HG03575 (cell line): Measurements from ENCODE around the gene NUP210.

Experiments
- ATAC-seq: cut with Tn5 transposase; IDR thresholded peaks from one replicate; pipeline ENCODE4 v1.9.1; 2021; ENCODE audit not compliant: unreplicated experiment, insufficient number of reproducible peaks, low FRiP score; ENCODE audit errors: extremely low read depth

The NUP210 gene

DNA sequence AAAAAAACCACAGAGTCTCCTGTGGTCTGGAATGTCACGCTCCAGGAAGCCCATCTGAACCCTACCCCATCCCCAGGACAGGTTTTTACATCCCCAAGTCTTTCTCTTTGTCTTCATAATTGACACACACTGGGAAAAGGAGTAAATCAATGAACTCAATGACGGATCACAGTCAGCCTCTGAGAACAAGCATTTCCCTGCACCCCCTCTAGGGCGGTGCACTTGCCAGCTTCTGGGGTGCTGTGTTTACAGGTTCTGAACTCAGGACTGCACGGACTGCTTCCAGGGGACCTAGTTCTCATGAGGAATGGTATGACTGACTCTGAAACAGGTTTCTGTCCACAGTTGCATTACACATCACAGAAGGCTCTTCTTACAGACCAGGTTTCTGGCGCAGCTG lies 81.1 kb downstream of the NUP210 start:
- ATAC-seq: no peak

DNA sequence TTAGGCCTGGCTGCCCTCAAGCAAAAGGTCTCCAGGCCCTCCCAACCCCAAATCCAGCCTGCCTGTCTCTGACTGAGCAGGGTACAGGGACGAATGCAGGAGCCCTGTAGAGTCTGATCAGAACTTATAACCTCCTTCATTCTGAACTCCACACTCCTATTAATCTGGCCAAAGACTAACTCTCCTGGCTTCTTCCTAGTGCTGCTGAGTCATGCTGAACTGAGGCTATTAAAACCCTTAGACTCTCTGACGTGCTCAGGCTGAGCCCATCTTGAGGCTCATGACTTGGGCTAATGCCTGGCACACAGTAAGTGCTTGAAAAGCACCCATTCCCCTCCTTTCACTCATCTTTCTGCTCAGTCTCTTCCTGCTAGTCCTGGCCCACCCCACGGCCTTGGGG lies 81.9 kb downstream of the NUP210 start:
- ATAC-seq: no peak

DNA sequence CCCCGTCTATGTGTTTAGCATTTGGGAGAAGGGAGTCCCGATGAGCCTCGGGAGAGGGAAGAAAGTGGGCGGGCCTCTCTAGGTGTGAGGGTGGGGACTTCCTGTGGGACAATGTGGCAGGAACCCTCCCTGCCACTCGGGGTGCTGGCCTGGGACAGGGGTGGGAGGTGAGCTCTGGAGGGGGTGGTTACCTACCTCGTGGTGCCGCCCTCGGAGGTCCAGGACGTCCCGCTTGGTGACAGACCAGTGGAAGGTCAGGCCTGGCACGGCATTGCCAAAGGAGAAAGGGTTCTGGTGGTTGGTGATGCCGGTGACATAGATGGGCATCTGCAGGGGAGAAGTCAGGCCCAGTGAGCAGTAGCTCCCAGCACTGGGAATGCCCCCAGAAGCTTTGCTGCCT lies 83.5 kb downstream of the NUP210 start:
- no peak for ATAC-seq

DNA sequence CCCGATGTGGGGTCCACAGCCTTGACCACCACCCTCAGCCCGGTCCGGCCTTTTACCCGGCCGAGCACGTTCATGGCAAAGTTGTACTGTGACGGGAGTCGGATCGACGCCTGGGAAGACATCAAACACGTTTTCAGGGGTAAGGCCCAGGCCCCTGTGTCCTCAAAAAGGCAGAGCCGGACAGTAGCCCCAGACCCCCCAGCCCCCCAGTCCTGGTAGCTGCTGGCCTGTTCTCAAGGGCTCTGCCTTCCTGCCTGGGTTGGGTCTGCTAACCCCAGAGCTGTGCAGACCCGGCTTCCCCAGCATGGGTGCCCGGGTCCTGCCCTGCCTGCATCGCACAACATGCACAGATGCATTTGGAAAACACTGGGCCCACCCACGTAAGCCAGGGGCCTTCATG lies 84.6 kb downstream of the NUP210 start:
- no peak for ATAC-seq

DNA sequence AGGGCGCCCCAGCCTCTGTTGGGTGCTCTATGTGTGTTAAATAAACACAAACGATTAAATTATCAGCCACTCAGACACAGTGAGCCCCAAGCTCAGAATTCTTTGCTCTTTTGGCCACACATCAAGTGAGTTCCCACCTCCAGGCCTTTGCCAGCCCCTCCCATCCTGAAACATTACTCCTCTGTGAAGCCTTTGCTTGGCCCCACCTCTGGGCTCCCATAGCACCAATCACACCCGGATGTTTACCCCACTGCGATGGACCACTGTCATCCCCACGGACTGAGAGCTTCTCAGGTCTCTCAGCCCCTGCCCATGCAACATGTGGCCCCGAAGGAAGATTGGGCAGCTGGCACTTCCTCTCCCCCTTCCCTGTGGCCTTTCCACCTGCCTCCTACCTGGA lies 85.1 kb downstream of the NUP210 start:
- no peak for ATAC-seq

DNA sequence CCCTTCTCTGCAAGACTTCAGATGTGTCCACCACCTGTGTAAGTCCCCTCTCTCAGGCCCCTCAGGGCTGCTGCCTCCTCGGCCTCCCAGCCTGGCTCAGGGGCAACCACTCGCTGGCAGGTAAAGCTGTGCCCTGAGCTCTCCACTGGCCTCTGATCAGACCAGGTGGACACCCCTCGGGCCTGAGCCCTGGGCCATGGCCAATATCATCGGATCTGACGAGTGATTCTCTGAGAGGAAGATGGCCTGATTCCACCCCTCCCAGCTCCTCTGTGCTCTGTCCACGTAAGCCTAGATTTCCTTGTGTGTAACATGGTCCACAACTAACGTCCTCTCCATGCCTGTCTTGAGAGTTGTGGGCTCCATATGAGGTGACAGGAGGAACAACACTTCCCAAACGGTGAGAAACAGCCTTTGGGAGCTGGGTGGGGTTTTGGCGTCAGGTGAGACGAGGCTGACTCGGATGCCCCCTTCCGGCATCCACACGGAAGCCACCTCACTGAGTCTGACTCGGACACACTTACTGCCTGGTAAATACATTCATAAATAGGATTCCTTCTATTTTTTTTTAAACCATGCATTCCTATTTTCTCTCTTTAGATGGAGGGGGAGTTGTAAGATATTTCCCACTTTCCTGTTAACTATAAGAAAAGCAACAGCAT lies 86.8 kb downstream of the NUP210 start:
- ATAC-seq: no peak

DNA sequence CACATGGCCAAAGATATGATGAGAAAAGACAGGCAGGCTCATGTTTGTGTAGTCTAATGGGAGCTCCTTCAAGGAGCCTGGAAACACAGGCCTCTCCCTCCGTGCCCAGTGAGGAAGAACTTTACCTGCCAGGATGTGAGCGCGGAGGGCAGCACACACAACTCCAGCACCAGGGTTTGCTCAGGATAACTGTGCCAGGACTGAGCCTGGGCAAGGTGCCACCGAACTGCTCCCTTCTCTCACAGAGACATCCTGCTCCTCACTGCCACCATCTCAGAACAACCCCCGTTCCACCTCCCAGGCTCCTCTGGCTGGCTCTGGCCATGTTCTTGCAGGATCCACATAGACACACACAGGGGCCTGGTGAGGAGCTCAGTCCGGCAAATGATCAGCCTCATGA lies 87.4 kb downstream of the NUP210 start:
- ATAC-seq: no peak

DNA sequence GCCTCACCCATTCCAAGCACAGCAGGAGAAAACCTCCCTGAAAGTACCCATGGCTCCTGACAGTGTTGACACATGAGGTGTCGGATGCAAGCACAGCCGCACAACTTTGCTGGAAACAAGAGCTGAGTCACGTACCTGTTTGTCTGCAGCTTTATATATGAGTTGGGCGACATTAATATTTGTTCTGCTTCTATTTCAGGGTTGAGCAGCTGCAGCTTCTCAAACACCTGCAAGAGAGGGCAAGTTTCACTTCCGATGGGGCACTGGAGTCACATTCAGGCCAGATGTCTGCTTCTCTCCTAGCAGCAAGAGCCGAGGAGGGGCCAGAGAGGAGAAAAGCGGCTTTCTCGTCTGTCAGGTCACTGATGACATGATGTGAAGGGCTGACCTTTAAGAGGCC lies 88.0 kb downstream of the NUP210 start:
- peak; percentile 91 for ATAC-seq

DNA sequence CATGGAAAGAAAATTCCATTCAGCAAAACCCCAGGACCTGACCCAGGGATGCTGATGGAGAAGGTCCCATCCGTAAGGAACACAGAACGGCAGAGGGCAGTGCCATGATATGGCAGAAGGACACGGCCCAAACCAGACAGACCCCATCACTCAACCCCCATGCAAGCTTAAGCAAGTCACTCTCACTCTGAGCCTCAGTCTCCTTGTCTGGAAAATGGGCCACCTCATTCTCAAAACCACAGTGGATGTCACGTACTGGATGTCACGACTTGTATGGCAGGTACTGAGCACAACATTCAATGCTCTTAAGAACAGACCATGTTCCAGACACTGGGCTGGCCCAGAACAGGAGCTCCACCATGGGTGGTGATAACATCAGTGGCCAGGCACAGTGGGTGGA lies 90.4 kb downstream of the NUP210 start:
- ATAC-seq: no peak

DNA sequence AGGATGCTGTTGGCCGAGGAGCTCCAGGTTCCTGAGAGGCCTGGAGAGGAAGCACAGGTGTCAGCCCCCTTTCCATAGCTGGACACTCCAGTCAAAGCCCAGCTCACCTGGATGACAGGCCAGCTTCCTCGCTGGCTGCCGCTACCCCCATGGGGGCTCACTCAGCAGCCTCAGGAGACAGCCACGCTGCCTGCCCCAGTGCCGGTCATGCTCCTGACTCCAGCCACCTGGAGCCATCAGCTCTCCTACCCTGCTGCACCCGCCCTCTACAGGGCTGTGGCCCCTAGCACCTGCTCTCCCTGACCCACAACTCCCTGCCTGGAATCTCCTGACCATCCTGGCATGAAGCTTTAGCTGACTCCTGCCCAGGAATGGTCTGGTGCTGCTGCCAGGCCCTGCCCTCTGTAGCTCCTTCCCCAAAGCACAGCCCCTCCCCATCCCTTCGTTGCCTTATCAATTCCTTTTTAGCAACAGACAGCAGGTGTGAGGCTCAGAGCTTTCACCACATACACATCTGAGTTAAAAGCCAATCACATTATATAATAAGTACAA lies 94.2 kb downstream of the NUP210 start:
- ATAC-seq: no peak

DNA sequence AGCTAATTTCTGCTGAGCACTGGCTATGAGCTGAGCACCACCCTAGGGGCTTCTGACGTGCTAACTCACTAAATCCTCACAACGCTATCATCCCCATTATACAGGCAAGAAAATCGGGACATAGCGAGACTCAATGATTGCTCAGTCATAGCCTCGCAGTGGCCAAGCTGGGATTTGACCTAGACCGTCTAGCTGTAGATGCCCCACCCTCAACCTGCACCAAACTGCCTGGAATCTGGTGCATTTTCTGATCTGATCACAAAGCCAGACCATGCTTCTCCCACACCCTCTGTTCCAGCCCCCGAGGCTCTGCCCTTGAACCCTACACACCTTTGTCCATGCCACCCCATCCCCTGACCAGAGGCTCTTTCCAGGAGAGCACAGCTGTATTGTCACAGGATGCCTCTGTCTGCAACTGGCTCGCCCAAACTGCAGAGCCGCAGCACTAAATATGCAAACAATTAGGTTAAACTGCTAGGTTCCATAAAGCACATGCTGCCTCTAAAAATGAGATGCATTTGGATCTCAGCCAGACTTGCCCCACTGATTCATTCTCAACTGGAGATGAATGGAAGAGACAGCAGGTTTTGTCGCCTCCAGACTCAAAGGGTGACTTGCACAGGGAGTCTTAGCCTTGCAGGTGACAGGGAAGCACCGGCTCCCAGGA lies 95.2 kb downstream of the NUP210 start:
- ATAC-seq: no peak

DNA sequence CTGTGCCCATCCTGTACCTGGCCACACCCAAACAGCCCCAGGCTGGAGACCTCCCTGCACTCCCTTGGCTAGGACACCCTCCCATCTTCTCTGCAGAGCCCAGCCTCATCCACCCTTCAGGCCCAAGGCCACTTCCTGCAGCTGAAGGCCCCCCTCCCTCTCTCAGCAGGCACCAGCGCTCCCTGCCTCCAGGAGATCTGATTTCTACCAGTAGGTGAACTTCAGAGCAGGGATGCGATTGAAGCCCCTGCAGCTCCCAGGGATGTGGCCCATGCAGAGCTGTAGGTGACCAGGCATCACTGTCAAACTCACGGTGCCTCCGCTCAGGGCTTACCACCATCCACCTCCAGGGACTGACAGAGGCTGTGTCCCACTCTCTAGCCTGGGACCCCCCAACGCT lies 96.3 kb downstream of the NUP210 start:
- ATAC-seq: no peak

DNA sequence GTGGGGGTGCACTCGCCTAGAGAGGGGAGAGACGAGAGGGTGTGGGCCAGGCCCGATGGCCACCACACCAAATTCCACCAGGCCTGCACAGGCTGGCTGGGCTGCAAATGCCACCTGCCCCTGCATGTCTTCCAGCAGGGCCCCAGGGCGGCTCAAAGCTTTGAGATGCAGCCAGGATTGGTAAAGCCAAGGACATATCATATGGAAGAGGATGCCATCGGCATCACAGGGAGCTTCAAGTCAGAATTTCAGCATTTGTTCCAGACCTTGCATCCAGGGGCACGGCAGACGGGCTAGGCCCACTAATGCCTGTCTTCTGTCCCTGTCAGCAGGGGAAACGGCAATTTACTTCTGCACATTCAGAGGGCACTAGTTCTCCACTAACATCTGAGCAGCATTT lies 97.8 kb downstream of the NUP210 start:
- no peak for ATAC-seq

DNA sequence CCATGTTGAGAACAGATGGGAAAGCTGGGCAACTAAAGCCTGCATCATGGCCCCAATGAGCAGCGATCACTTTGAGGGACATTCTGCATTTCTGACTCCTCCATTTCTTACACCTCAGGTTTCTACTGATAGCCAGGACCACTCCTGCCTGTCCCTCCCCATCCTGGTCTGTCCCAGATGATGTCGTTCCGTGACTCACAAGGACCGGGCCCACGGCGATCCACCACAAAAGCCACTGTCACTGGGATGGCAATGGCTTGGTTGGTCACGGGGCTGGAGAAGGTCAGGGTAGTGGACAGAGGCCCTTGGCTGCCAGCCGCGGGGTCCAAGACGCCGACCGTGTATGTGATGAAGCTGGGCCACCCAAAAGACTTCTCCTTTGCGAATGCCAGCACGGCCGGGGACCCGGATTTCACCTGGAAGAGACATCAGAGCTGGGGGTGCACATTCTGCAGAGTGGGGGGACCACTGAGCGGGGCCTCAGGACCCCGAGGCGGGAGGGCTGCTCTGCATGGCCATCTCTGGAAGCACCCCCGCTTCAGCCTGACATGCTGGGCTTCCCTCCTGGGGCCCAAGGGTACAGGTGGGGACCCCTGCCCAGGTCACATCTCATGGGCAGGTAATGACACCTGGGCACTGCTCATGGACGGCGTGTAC lies 100.4 kb downstream of the NUP210 start:
- no peak for ATAC-seq

DNA sequence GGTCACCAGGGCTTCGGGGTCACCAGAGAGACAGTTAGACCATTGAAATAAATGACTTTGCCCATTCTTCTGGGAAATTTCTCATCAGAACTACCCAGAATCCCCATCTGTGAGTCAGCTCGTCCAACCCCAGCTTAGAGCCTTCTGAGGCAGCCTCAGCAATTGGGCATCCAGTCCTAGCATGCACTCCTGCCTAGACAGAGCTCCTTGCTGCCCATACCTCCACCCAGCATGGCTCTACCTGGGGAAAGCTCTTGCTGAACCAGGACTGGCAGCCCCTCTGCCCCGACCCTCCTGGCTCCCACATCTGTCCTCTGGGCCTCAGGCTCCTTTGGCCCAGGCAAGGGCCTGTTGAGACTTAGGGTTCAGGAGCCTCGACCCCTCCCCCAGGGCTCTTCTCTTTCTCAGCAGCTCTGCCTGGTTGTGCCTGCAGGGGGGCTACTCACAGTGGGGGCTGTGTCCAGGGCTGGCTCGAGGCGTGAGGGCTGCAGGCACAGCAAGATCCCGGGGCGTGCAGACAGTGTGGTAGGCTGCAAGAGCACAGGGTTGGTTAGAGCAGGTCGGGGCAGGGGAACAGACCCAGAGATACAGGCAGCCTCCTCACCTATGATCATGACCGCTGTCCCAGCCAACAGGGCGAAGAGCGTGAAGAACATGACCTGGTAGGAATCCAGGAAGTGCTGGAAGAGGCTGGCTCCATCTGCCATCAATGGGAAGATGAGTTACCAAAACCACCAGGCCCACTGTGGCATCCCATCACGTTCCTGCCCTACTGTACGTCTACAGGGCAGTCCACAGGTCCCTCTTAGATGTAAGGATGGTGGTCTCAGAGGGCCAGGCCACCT lies 101.3 kb downstream of the NUP210 start:
- no peak for ATAC-seq

DNA sequence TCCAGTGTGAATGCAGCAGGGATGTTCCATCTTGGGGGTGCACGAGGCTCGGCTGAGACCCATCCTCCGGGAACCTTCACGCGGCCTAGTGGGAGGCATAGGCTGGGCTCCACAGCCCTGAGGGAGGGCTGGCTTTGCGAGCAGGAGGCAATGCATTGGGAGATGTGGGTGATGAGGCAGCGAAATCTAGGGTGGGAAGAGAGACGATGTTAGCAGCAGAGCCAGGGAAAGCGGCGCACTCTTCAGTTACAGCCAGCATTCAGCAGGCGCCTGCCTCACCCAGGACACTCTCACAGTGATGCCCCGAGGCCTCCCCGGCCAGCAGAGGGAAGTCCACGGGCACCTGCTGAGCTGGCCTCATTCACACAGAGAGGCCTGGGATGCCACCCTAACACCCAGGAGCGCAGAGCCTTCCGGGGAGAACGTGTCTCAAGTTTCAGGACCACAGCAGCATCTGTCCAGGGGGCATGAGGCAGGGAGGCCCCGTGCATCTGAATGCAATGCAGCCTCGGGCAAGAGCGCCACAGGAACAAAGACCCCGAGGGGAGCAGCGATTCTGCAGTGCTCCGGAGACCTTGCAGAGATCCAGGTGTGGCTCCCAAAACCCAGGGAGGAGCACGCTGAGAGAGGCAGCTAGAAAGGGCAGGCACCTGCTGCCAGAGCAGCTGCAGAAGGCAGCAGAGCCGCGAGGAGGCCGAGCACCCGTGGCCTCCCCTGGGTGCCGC lies 102.4 kb downstream of the NUP210 start:
- no peak for ATAC-seq

DNA sequence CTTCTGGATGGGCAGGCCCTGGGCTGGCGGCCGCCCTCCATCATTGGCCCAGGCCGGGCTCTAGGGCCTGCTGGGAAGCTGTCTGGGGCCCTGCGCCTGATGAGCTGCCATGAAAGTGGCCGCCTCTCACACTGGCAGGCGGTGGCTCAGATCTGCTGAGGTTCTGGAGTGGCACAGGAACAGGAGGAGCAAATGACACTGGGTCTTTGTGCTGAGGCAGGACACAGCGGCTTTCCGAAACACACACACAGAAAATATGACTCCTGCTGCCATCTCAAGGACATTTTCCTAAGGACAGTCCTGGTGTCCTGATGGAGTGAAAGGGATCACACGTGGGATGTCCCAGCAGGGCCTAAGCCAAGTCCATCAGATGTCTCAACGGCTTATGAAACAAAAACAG lies 103.5 kb downstream of the NUP210 start:
- ATAC-seq: no peak

DNA sequence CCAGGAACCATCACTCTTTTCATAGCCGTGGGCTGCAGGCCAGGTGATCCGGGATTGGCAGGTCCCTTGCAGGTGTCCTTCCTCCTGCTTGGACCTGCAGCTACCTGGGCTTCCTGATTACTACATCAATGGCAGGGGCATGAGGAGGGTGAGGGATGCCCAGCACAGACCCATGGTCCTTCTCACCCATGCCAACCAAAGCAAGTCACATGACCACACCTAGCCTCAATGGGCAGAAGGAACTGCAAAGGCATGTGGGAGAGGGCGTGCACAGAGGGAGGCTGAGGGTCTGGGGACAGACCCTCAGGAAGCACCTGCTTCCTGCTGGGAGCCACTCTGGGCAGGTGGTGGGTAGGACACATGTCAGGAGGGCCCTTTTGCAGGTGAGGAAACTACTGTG lies 105.2 kb downstream of the NUP210 start:
- ATAC-seq: no peak

DNA sequence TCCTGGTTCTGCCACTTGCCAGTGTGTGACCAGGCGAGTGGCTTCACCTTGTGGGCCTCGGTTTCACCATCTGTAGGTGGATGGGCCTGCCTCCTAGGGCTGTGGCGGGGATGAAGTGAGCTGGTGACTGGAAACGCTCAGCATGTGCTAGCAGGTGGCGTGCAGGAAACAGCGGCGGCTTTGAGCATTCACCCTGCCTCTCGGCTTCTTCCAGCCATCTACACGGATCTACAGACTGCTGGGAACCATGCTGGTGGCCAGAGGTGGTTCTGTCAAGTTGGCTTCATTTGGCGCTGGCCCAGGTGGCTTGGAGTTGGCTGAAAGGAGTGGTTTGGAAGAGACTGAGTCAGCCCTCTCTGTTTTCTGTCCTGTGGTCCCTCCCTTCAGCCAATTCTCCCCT lies 106.3 kb downstream of the NUP210 start:
- ATAC-seq: no peak
